ENCODE results near the gene SPI1.

GRCh38 chr11:47335733-47336132 lies 42.6 kb downstream of the SPI1 start:
- TF ChIP-seq ZNF274 (IDR thresholded peaks at IDR 0.05; ENCODE audit: low read depth, low read length) (no peak), SUZ12 (IDR thresholded peaks at IDR 0.05; ENCODE audit: extremely low read depth, insufficient read depth, insufficient read length) (no peak), YY1 (IDR thresholded peaks at IDR 0.05; ENCODE audit: insufficient read depth, insufficient read length) (no peak)

Data from NT2/D1 (cell line).